Measurements from ENCODE around the gene TGFBR1.

Gene TGFBR1

DNA sequence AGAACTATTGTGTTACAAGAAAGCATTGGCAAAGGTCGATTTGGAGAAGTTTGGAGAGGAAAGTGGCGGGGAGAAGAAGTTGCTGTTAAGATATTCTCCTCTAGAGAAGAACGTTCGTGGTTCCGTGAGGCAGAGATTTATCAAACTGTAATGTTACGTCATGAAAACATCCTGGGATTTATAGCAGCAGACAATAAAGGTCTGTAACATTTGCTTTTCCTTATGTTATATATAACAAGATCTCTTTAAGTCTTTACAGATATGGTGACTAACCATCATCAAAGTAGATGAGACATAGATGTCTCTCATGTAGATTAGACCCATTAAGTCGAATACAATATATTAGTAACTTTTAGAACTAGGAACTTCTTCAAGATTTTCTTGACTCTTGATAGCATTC lies 33.0 kb downstream of the TGFBR1 start:
- no peak overlapping the region for H3K27ac ChIP-seq

DNA sequence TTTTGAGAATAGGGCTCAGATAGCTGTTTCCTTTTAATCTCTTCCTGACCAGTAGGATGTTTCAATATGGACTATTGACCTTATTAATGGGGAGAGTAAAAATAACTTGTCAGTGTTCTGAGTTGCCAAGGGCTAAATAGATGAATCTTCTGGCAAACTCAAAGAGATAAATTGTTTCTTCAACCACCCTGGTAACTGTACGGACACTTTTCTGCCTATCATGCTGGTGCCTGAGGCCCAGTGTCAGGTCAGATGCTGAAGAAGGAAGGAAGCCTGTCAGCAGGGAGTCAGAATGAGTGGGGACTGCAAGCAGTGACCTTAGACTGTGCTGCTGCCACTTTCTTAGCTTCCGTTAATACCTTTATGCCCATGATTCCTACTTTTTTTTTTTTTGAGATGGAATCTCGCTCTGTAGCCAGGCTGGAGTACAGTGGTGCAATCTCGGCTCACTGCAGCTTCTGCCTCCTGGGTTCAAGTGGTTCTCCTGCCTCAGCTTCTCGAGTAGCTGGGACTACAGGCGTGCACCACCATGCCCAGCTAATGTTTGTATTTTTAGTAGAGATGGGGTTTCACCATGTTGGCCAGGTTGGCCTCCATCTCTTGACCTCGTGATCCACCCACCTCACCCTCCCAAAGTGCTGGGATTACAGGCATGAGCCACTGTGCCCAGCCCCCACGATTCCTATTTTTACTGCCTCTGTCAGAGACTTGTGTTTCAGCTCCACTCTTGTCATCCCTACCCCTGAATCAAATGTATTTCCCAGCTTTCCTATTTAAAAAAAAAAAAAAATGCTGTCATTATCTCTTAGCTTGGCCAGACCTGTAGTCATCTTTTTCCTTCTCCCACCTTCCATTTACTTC lies 33.7 kb downstream of the TGFBR1 start:
- no peak overlapping the region for H3K27ac ChIP-seq
- TF ChIP-seq ZFX (IDR thresholded peaks at IDR 0.05; ENCODE audit: borderline replicate concordance), result no peak
- TF ChIP-seq, protein P1, sequence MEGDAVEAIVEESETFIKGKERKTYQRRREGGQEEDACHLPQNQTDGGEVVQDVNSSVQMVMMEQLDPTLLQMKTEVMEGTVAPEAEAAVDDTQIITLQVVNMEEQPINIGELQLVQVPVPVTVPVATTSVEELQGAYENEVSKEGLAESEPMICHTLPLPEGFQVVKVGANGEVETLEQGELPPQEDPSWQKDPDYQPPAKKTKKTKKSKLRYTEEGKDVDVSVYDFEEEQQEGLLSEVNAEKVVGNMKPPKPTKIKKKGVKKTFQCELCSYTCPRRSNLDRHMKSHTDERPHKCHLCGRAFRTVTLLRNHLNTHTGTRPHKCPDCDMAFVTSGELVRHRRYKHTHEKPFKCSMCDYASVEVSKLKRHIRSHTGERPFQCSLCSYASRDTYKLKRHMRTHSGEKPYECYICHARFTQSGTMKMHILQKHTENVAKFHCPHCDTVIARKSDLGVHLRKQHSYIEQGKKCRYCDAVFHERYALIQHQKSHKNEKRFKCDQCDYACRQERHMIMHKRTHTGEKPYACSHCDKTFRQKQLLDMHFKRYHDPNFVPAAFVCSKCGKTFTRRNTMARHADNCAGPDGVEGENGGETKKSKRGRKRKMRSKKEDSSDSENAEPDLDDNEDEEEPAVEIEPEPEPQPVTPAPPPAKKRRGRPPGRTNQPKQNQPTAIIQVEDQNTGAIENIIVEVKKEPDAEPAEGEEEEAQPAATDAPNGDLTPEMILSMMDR (IDR thresholded peaks at IDR 0.05), result no peak

More for the DNA sequence above, 33.0 kb downstream of the TGFBR1 start:
- no peak for TF ChIP-seq ZFX (IDR thresholded peaks at IDR 0.05; ENCODE audit: borderline replicate concordance)
- TF ChIP-seq, protein P1 (IDR thresholded peaks at IDR 0.05), result no peak

DNA sequence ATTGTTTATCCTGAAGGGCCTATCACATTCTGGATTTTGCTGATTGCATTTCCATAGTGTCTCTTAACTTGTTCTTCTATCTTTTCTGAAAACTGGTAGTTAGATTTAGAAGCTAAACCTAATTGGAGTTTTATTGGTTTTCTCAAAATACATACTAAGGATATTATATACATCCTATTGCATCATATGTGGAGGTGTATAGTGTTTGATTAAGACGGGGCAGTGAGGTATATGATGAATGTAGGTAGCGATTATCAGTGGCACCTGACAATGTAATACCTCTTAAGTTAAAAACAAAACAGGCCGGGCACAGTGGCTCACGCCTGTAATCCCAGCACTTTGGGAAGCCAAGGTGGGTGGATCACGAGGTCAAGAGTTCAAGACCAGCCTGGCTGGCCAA lies 35.0 kb downstream of the TGFBR1 start:
- no peak for TF ChIP-seq ZFX (IDR thresholded peaks at IDR 0.05; ENCODE audit: borderline replicate concordance)

DNA sequence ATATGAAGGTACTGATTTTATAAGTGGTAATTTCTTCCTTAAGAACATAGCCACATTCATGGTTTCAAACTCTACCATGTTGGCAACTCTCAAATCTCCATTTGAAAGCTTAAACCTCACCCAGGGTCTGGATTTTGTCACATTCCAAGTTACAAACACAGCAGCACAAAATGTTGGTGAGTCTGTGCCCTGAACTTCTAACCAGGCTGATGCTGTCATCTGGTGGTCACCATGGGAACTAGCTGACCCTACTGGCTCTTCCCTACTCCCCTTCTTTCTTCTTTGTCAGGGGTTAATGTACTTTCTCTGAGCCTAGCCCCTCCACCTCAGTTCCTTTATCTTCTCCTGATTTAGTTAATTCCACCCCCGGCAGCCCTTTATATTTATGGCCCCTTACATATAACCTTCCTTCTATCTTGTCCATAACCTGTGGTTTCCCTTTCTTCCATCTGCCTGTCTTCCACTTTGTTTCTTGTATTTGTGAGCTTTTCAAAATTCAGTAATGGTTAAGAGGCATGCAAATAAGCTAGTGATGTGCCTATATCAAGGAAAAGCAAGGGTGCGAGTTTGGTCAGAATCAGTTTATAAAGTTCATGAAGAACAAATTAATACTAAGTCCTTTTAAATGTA lies 35.9 kb downstream of the TGFBR1 start:
- TF ChIP-seq ZFX (IDR thresholded peaks at IDR 0.05; ENCODE audit: borderline replicate concordance), result no peak
- TF ChIP-seq, protein P1 (IDR thresholded peaks at IDR 0.05), result peak; percentile 79
- H3K27ac ChIP-seq, result no peak overlapping the region

More for the DNA sequence above, 35.0 kb downstream of the TGFBR1 start:
- no peak overlapping the region for H3K27ac ChIP-seq

DNA sequence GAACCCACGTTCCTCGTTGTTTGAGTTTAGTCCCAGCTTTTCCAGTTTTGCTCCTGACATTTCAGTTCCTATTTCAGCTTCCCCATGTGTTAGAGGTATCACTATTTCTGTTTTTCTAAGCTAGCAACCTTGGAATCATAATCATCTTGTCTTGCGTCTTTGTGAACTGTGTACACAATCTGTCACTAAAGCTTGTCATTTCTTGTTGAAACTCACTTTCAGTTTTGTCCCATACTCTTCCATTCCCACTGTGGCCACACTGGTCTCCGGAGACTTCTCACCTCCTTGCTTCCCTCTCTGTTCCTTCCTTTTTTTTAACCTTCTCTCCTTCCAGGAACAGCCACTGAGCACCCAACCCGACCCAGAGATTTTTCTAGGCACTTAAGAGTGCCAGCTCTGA lies 36.9 kb downstream of the TGFBR1 start:
- TF ChIP-seq, protein P1 (IDR thresholded peaks at IDR 0.05), result no peak
- no peak for TF ChIP-seq ZFX (IDR thresholded peaks at IDR 0.05; ENCODE audit: borderline replicate concordance)
- H3K27ac ChIP-seq, result no peak overlapping the region

DNA sequence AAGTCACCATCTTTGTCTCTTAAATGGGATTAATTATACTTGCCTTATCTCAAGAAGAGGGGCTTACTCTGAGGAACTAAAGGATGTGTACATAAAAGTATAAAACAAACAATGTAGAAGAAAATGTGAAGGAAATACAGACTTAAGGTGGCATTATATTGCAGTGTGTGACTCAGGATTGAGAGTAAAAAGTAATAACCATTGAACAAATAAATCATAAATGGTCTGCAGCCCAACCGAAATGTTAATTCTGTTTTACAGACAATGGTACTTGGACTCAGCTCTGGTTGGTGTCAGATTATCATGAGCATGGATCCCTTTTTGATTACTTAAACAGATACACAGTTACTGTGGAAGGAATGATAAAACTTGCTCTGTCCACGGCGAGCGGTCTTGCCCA lies 37.4 kb downstream of the TGFBR1 start:
- no peak for TF ChIP-seq ZFX (IDR thresholded peaks at IDR 0.05; ENCODE audit: borderline replicate concordance)
- TF ChIP-seq, protein P1 (IDR thresholded peaks at IDR 0.05), result no peak
- no peak overlapping the region for H3K27ac ChIP-seq

DNA sequence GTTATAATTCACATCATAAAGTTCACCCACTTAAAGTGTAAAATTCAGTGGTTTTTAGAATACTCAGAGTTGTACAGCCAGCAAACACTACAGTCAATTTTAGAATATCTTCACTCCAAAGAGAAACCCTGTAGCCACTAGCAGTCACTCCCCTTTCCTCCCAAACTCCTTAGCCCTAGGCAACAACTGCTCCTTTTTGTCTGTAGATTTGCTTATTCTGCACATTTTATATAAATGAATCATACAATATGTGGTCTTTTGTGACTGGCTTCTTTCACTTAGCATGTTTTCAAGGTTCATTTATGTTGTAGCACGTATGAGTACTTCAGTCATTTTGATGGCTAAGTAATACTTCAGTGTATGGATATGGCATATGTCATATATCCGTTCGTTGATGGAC lies 38.7 kb downstream of the TGFBR1 start:
- TF ChIP-seq, protein P1 (IDR thresholded peaks at IDR 0.05), result no peak
- TF ChIP-seq ZFX (IDR thresholded peaks at IDR 0.05; ENCODE audit: borderline replicate concordance), result no peak
- no peak overlapping the region for H3K27ac ChIP-seq
